AG04450 (cell line): Measurements from ENCODE around the gene ZNF831. TPM values are rescaled to one million over a fixed set of nuclear protein-coding genes. Genes with fewer than 3 reads are reported as not detected.

Experiments
- CTCF ChIA-PET: fragments of 300-600, 350-600 bp; formaldehyde crosslinking; extraction: SDS; loops from one replicate; lab custom pipeline; 2022; ENCODE audit warnings: antibody characterized with exemption, inconsistent platforms; lab: Charles Lee
- POLR2A ChIA-PET: fragments of 350-600 bp; formaldehyde crosslinking; extraction: SDS; loops from one replicate; lab custom pipeline; 2021; ENCODE audit warnings: antibody characterized with exemption, inconsistent platforms; lab: Yijun Ruan, JAX
- DNase-seq: peaks from one replicate; pipeline ENCODE4 v3.0.0-alpha.2; 2011; ENCODE audit warnings: low read depth, low spot score
- H3K27ac ChIP-seq: one replicate; pipeline ENCODE4 v1.5.1; 2012; ENCODE audit warnings: low read depth, low read length, control low read depth
- H3K27me3 ChIP-seq: one replicate; pipeline ENCODE4 v1.6.0; 2012; ENCODE audit warnings: low read length; ENCODE audit not compliant: control insufficient read depth, insufficient read depth
- H3K4me3 ChIP-seq: 2 replicates; pipeline ENCODE4 v1.5.1; 2011; ENCODE audit warnings: mild to moderate bottlenecking, low read depth, low read length, control low read depth
- H3K9me3 ChIP-seq: 2 replicates; pipeline ENCODE4 v1.5.1; 2012; ENCODE audit warnings: low read length; ENCODE audit not compliant: control insufficient read depth, insufficient read depth
- polyA plus RNA-seq: library from polyadenylated mRNA; depleted of rRNA; stranded (reverse); fragments of >200 nt; gene quantifications from 2 replicates; pipeline ENCODE4 v1.2.3, GENCODE V29; 2011; rRNA removed
- TF ChIP-seq, protein P1 (sequence below): IDR thresholded peaks from 2 replicates; pipeline ENCODE4 v1.5.1; 2011; ENCODE audit warnings: low read depth, low read length, control low read depth, inconsistent platforms

The ZNF831 gene
- polyA plus RNA-seq, 1 experiment, result not detected

DNA sequence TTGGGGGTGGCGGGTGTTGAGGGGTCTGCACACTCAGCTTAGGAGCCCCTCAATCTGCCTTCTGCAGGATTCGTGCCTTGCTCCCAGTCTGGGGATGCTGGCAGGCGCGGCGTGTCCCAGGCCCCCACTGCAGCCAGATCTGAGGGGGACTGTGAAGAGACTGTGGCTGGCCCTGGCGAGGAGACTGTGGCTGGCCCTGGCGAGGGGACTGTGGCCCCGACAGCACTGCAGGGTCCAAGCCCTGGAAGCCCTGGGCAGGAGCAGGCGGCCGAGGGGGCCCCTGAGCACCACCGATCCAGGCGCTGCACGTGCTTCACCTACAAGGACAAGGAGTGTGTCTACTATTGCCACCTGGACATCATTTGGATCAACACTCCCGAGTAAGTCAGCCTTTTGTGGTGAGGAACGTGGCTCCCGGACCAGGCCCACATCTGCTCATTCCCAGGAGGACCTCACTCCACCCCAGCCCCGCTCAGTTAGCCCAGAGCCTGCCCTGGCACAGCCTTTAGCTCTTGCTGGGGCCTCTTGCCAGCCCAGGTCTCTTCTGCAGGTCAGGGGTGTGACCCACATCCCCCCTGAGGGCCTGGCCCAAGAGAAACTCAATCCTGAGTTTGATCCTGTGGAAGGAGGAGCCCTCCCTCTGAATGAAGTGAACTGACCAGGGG is 137.9 kb downstream of the ZNF831 start:
- H3K4me3 ChIP-seq, result no peak overlapping the region
- TF ChIP-seq, protein P1, sequence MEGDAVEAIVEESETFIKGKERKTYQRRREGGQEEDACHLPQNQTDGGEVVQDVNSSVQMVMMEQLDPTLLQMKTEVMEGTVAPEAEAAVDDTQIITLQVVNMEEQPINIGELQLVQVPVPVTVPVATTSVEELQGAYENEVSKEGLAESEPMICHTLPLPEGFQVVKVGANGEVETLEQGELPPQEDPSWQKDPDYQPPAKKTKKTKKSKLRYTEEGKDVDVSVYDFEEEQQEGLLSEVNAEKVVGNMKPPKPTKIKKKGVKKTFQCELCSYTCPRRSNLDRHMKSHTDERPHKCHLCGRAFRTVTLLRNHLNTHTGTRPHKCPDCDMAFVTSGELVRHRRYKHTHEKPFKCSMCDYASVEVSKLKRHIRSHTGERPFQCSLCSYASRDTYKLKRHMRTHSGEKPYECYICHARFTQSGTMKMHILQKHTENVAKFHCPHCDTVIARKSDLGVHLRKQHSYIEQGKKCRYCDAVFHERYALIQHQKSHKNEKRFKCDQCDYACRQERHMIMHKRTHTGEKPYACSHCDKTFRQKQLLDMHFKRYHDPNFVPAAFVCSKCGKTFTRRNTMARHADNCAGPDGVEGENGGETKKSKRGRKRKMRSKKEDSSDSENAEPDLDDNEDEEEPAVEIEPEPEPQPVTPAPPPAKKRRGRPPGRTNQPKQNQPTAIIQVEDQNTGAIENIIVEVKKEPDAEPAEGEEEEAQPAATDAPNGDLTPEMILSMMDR, result no peak
- no peaks in the 10 kb centered on the region for H3K27me3 ChIP-seq
- ChIA-PET POLR2A (no interaction called here), CTCF (no interaction called here)
- no peaks in the 10 kb centered on the region for H3K9me3 ChIP-seq
- no peak overlapping the region for H3K27ac ChIP-seq
- no peak for DNase-seq

DNA sequence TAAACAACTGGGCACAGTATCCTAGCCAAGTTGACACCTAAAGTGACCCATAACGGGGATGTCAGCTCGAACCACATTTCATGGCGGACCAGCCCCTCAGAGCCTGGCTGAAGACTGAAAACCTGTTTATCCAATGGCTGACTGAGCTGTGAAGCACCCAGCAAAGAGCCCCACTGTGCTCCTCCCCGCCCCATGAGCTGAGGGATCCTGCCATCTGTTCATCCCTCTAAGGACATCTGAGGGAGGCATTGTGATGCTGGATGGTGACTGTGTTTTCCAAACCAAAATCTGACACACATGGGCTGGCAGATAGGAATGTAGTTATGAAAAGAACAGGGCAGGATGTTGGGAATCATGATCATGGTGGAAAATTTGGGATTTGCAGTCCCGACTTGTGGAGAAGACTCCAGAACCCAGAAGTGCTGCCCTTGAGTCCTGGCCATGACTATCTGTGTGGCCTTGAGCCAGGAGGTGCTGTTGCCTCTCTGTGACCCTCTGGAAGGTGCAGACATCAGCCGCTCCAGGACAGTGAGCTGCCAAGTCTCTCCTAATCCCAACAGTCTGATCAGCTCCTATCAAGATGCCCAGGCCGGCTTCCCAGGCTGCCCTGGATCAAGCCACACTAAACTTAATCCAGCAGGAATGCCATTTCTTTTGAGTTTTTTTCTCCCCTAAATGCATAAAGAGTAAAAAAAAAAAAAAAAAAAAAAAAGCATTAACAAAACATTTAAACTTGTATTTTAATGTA is 142.5 kb downstream of the ZNF831 start:
- ChIA-PET CTCF (interaction anchor here (0.6 kb wide), 1 partner anchor 85 kb away, joined by 4 read pairs; no protein-coding TSS in a partner anchor), POLR2A (no interaction called here)
- Histone ChIP-seq H3K4me3 (no peak overlapping the region), H3K27ac (no peak overlapping the region), H3K27me3 (no peaks in the 10 kb centered on the region), H3K9me3 (no peaks in the 10 kb centered on the region)
- DNase-seq, result no peak
- TF ChIP-seq, protein P1, result no peak

DNA sequence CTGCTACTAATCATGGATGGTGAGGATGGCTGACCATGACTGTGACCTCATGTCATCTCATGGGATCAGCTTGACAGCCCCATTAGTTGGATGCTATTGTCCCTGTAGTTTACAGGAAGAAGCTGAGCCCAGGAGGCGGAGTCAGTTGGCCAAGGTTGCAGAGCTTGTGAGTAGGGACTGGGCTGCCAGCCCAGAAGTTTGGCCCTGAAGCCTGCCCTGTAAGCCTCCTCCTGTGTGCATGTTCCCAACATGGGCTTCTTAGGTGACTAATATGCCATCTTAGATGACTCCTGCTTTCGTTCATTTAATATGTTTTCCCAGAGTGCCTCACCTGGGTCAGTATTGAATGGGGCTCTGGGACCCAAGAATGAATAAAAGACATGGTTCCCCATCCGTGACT is 143.6 kb downstream of the ZNF831 start:
- TF ChIP-seq, protein P1, result no peak
- H3K9me3 ChIP-seq, result no peaks in the 10 kb centered on the region
- ChIA-PET POLR2A (no interaction called here), CTCF (no interaction called here)
- no peak for DNase-seq
- no peaks in the 10 kb centered on the region for H3K27me3 ChIP-seq
- no peak overlapping the region for H3K4me3 ChIP-seq
- no peak overlapping the region for H3K27ac ChIP-seq

Other genes starting within 250 kb of the ZNF831 start
- gene NELFCD, start 182.6 kb upstream of the ZNF831 start, polyA plus RNA-seq, result 69.6 and 79.9 TPM in 2 replicates
- 141 and 156 TPM in 2 replicates for gene CTSZ, start 156.6 kb upstream of the ZNF831 start, polyA plus RNA-seq
- not detected in 2 replicates for gene TUBB1, start 144.4 kb upstream of the ZNF831 start, polyA plus RNA-seq
- 70.8 and 84.3 TPM in 2 replicates for gene ATP5F1E, start 131.5 kb upstream of the ZNF831 start, polyA plus RNA-seq
- 51.7 and 58.2 TPM in 2 replicates for gene PRELID3B, start 121.0 kb upstream of the ZNF831 start, polyA plus RNA-seq
- not detected in 2 replicates for gene EDN3, start 136.8 kb downstream of the ZNF831 start, polyA plus RNA-seq